Measurements from ENCODE around the gene PDGFRA.
"Not testable (repeated sequence)": the region's sequence is repeated elsewhere in the genome, so short reads cannot be mapped to it uniquely, and the experiment has no call there.

The PDGFRA gene

DNA sequence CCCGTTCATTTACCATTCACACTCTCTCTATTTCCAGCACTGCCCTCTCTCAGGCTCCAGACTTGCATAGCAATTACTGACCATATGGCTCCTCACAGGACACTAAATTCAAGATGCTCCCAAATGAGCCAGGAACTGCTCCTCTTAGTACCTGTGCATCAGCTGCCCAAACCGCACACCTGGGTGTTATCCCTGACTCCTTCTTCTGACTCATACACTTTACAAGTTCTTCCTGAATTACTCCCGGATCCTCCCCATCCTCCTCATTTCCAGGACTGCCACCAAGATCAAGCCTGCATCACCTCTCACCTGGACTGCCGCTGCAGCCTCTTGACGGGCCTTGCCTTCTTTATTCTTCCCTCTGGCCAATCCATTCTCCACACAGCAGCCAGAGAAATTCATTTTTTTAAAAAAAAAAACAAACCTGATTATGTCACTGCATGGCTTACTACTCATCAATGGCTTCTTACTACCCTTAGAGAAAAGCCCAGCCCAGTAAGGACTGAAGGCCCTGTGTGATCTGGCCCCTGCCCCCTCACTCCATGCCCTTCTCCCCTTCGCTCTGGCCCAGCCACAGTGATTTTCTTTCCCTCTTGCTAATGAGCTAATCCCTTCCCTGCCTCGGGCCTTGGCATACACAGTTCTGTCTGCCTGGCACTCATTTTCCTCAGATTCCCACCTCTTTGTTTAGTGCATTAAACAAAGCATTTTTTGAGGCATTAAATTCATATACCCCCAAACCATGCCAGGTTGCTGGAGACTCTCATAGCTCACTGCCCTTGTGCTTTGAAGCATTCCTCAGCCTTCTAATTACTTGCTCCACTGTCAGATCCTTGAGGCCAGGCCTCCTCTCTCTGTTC, 92.0 kb downstream of the PDGFRA start:
- no peak for DNase-seq (ENCODE audit: low read depth)

DNA sequence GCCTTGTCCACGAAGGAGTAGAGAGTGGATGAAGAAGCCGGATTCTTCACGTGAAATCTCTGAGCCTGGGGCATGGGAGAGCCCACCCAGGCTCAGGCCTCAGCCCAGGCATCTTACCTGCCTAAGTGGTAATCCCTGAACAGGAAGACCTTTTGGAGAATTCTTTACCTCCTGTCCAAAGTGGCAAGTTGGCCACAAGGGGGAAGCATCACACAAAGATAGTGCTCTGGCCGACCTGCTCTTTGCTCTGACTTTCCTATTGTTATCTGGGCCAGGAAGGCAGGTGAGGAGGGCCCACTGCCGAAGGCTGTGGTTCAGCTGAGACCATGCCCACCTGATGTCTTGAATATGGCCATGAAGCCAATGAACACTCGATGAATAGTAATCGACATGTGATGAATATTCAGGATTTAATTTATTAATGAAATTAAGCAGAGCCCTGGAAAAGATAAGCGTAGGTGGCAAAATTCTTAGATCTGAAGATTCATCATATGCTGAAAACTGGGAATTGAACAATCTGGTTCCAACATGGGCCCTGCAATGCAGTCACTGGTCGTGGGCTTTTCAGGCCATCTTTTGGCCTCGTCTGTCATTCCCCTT, 93.8 kb downstream of the PDGFRA start:
- DNase-seq (ENCODE audit: low read depth): peak; percentile 34

DNA sequence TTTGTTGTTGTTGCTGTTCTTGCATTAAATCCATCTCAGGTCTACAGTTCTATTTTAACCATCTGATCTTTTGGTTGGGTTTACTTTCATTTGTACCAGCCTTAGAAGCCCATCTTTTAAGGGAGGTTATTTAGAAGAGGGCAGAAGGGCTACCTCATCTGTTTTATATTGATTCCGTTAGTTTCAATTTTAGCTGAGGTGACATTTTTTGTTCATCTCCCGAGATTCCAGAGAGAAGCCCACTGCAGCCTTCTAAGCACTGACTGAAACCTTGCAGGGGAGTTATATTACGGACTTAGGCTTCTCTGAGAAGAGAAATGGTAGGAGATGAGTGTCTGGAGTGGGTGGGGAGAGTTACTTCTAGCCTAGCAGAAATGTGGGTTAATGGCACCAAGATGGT, 101.8 kb downstream of the PDGFRA start:
- no peak for DNase-seq (ENCODE audit: low read depth)

DNA sequence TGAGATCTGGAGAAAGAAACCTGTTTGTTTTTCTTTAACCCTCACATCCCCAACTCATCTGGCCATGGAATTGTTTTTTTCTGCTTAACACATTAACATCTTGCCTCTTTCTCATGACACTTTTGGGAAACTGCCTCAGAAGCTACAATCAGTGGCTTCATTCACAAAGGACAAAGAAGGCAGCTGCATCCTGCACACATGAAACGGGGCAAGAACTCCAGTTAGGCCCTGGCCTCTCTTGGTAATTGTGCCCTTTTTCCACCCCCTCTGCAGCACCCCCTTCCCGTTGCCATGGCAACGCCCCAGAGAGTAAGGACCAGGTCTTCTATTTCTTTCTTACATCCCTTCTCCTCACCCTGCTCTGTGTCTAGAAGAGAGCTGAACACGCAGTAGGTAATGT, 103.4 kb downstream of the PDGFRA start:
- DNase-seq (ENCODE audit: low read depth): no peak

DNA sequence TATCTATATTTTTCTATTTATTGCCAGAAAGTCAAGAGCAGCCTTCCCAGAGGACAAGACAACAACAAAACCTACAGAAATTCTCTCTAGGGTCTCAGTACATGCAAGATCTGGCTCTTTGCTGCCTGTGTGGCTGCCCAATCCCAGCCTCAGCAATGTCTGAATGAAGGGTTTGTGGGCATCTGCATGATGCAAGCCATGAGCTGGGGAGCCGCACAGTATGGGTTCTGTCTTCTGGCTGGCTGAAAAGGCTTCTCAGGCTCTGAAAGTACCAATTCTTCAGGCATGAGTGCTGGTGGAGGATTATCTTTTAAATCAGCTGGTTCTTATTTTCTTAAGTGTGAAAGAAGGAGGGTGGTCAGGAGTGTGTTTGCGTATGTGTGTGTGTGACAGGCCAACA, 104.6 kb downstream of the PDGFRA start:
- DNase-seq (ENCODE audit: low read depth): no peak

DNA sequence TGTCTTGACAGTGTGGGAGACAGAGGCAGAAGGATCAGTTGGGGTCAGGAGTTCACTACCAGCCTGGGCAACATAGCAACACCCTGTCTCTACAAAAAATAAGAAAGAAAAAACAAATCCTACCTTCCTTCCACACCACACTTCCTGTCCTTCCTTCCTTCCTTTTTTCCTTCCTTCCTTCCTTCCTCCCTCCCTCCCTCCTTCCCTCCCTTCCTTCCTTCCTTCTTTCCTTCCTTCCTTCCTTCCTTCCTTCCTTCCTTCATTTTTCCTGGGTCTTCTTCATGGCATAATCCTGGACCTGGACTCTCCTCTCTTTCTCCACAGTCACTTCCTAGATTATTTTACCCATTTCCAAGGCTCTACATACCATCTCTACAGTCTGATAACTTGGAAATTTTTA, 105.7 kb downstream of the PDGFRA start:
- DNase-seq (ENCODE audit: low read depth): not testable (repeated sequence)

DNA sequence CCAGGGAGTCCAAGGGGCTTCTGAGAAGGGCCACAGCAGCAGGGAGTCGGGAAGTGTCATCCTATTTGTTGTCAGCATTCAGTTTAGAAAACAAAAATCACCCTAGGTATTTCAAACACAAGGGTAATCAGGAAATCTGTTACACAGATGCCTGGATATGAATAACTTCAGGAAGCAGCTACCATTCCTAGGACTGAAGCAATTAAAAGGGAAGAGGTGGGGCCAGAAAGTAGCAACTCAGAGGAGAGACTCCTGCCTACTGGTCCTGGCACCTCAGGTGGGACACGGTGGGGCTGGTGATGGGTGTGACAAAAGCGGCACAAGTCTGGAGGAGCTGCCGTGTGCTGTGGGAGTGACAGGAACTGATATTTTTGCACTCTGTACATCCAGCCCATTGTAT, 107.9 kb downstream of the PDGFRA start:
- DNase-seq (ENCODE audit: low read depth): no peak

DNA sequence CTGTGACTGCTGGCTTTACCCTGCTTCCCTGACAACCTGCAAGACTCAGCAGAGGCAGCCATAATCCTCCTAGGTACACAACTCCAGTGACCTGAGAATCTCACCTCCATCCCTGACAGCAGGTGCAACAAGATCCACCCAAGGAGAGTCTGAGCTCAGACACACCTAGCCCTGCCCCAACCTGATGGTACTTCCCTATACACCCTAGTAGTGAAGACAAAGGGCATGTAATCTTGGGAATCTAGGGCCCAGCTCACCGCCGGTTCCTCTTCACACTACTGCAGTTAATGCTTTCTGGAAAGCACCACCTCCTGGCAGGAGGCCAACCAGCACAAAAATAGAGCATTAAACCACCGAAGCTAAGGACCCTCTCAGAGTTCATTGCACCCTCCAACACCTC, 113.0 kb downstream of the PDGFRA start:
- not testable (repeated sequence) for DNase-seq (ENCODE audit: low read depth)

Data from fibroblast of the conjunctiva (primary cell).